Keratinocyte (primary cell): Measurements from ENCODE around the gene RIC8A. TPM values are rescaled to one million over a fixed set of nuclear protein-coding genes. Genes with fewer than 3 reads are reported as not detected.

Source experiments
- DNase-seq: peaks from one replicate; pipeline ENCODE4 v3.0.0-alpha.2; 2011; ENCODE audit warnings: low read depth, missing footprints, low spot score
- FAIRE-seq: peaks from 2 replicates; lab custom pipeline; 2011; peaks lifted over from hg19 to GRCh38; lab: Jason Lieb, UNC
- H2AFZ ChIP-seq: 2 replicates; pipeline ENCODE4 v1.6.0; 2012; ENCODE audit warnings: low read length, control low read depth, inconsistent platforms; ENCODE audit not compliant: control insufficient read depth
- H3K27ac ChIP-seq: 2 replicates; pipeline ENCODE4 v1.5.1; 2011; ENCODE audit warnings: low read length; ENCODE audit not compliant: control insufficient read depth, insufficient read depth
- H3K27me3 ChIP-seq: 3 replicates; pipeline ENCODE4 v1.6.0; 2011; ENCODE audit warnings: low read length; ENCODE audit not compliant: control insufficient read depth, insufficient read depth; ENCODE audit errors: extremely low read depth
- H3K36me3 ChIP-seq, 2 experiments: 2 replicates in 1 of 2; 3 replicates in 1 of 2; pipeline ENCODE4 v1.5.1; 2011; ENCODE audit warnings: low read length in 2 of 2, mild to moderate bottlenecking in 1 of 2; ENCODE audit not compliant: control insufficient read depth in 2 of 2, insufficient read depth in 2 of 2; ENCODE audit errors: extremely low read depth in 1 of 2
- H3K4me1 ChIP-seq: 3 replicates; pipeline ENCODE4 v1.5.1; 2011; ENCODE audit warnings: low read length; ENCODE audit not compliant: control insufficient read depth, insufficient read depth; ENCODE audit errors: extremely low read depth
- H3K4me2 ChIP-seq: 3 replicates; pipeline ENCODE4 v1.6.0; 2011; ENCODE audit warnings: low read depth, low read length; ENCODE audit not compliant: control insufficient read depth, insufficient read depth; ENCODE audit errors: extremely low read depth
- H3K4me3 ChIP-seq, 3 experiments: fragments of 200-600 bp in 1 of 3; sonication (generic) in 1 of 3; 2 replicates in 2 of 3; 3 replicates in 1 of 3; pipeline ENCODE4 v1.5.1; 2011 to 2016; ENCODE audit warnings: low read length in 3 of 3, mild to moderate bottlenecking in 3 of 3, control low read depth in 2 of 3, inconsistent platforms in 1 of 3, low read depth in 1 of 3, mixed read lengths in 1 of 3, mixed run types in 1 of 3, moderate library complexity in 1 of 3; ENCODE audit not compliant: control insufficient read depth in 2 of 3, insufficient read depth in 2 of 3; ENCODE audit errors: extremely low read depth in 1 of 3
- H3K79me2 ChIP-seq: 2 replicates; pipeline ENCODE4 v1.6.0; 2012; ENCODE audit warnings: low read length; ENCODE audit not compliant: control insufficient read depth, insufficient read depth
- H3K9ac ChIP-seq: 3 replicates; pipeline ENCODE4 v1.6.0; 2011; ENCODE audit warnings: low read length; ENCODE audit not compliant: control insufficient read depth, insufficient read depth; ENCODE audit errors: extremely low read depth
- H3K9me1 ChIP-seq: 3 replicates; pipeline ENCODE4 v1.6.0; 2011; ENCODE audit warnings: low read length; ENCODE audit not compliant: control insufficient read depth, insufficient read depth; ENCODE audit errors: extremely low read depth
- H3K9me3 ChIP-seq: 2 replicates; pipeline ENCODE4 v1.5.1; 2012; ENCODE audit warnings: low read depth, low read length; ENCODE audit not compliant: control insufficient read depth
- H4K20me1 ChIP-seq: 3 replicates; pipeline ENCODE4 v1.6.0; 2011; ENCODE audit warnings: low read length; ENCODE audit not compliant: control insufficient read depth, insufficient read depth; ENCODE audit errors: extremely low read depth
- CTCF ChIP-seq, 3 experiments: IDR thresholded peaks in 1 of 3; conservative IDR thresholded peaks in 1 of 3; optimal IDR thresholded peaks in 1 of 3; 2 replicates in 2 of 3; 3 replicates in 1 of 3; pipeline versions ENCODE3 to v1.5.1; 2011; ENCODE audit warnings: low read length in 3 of 3, mild to moderate bottlenecking in 3 of 3, moderate library complexity in 2 of 3, control low read depth in 1 of 3, inconsistent platforms in 1 of 3; ENCODE audit not compliant: insufficient read depth in 2 of 3; ENCODE audit errors: extremely low read depth in 1 of 3
- EZH2 ChIP-seq: IDR thresholded peaks from one replicate; pipeline ENCODE4 v1.6.1; 2012; ENCODE audit warnings: inconsistent platforms, mild to moderate bottlenecking, low read length, moderate library complexity
- dilution Hi-C: fragments of 300-500 bp; cut with MboI; formaldehyde crosslinking; loops from one replicate; pipeline ENCODE4 v1.7.0; 2020; ENCODE audit warnings: low sequenced_read_pairs; ENCODE audit not compliant: extremely low pct_ligation_motif_present
- polyA plus RNA-seq, 5 experiments: library from polyadenylated mRNA; depleted of rRNA in 3 of 5; stranded (reverse) in 3 of 5; stranded (forward) in 1 of 5; unstranded in 1 of 5; fragments of >200 nt; gene quantifications; 1 replicate in 1 of 5; 2 replicates in 3 of 5; 3 replicates in 1 of 5; pipeline versions ENCODE4 v1.2.1 to v1.2.3, GENCODE V29; 2011 to 2012; ENCODE audit warnings: missing spikeins in 2 of 5, low read depth in 1 of 5, low replicate concordance in 1 of 5

RIC8A gene
- polyA plus RNA-seq, 1 donor (not counting 4 experiments of a cell fraction or from before 2014, with no cell fraction given) = 120 TPM

DNA sequence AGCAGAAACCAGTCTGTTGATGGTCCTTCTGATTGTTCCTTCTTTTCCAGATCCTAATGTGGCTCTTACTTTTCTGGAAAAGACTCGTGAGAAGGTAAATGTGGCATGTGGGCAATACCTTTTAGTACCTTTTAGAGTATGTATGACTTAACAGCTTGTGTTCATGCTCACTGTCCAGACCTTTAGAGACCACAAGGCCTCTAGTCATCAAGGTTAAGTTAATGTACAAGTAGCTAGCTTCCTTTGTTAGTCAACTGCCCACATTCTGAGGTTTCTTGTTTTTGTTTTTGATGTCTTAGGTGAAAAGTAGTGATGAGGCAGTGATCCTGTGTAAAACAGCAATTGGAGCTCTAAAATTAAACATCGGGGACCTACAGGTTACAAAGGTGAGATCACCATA lies 36.9 kb downstream of the RIC8A start:
- H3K9me3 ChIP-seq = no peaks in the 10 kb centered on the region
- no peaks in the 10 kb centered on the region for H3K4me1 ChIP-seq
- TF ChIP-seq CTCF (optimal IDR thresholded peaks at IDR 0.05 in 1 of 3, IDR thresholded peaks at IDR 0.05 in 1 of 3, conservative IDR thresholded peaks at IDR 0.05 in 1 of 3; ENCODE audit: extremely low read depth in 1 of 3, insufficient read depth in 2 of 3, low read length in 3 of 3) (no peak), EZH2 (no peak)
- no peaks in the 10 kb centered on the region for H3K9me1 ChIP-seq
- DNase-seq = no peak
- H3K36me3 ChIP-seq = peaks cover 27 to 56% of the 10 kb centered on the region in 2 experiments
- no peak overlapping the region for H2AFZ ChIP-seq
- peaks cover 34% of the 10 kb centered on the region for H3K79me2 ChIP-seq
- H3K4me3 ChIP-seq = no peak overlapping the region
- FAIRE-seq = no peak
- no peaks in the 10 kb centered on the region for H4K20me1 ChIP-seq
- H3K4me2 ChIP-seq = no peak overlapping the region
- H3K9ac ChIP-seq = no peak overlapping the region
- no peaks in the 10 kb centered on the region for H3K27me3 ChIP-seq
- no peak overlapping the region for H3K27ac ChIP-seq
- dilution Hi-C loops = no loop called here

- dilution Hi-C loops = no loop called here
These were observed 41.6 kb downstream of the RIC8A start for GRCh38 chr11:249062-249461.

More at GRCh38 chr11:249062-249461, 41.6 kb downstream of the RIC8A start:
- no peak for DNase-seq
- TF ChIP-seq CTCF (optimal IDR thresholded peaks at IDR 0.05 in 1 of 3, IDR thresholded peaks at IDR 0.05 in 1 of 3, conservative IDR thresholded peaks at IDR 0.05 in 1 of 3; ENCODE audit: extremely low read depth in 1 of 3, insufficient read depth in 2 of 3, low read length in 3 of 3) (no peak), EZH2 (no peak)
- H3K27me3 ChIP-seq = no peaks in the 10 kb centered on the region
- peaks cover 35 to 58% of the 10 kb centered on the region in 2 experiments for H3K36me3 ChIP-seq
- H3K79me2 ChIP-seq = peaks cover 4% of the 10 kb centered on the region
- H3K4me3 ChIP-seq = no peak overlapping the region
- H3K4me2 ChIP-seq = no peak overlapping the region
- no peak overlapping the region for H2AFZ ChIP-seq
- no peak for FAIRE-seq
- no peak overlapping the region for H3K9ac ChIP-seq
- H3K4me1 ChIP-seq = no peaks in the 10 kb centered on the region
- H3K9me1 ChIP-seq = no peaks in the 10 kb centered on the region
- H3K27ac ChIP-seq = no peak overlapping the region
- no peaks in the 10 kb centered on the region for H3K9me3 ChIP-seq
- H4K20me1 ChIP-seq = no peaks in the 10 kb centered on the region
